NCI-H1694 (cell line): ENCODE data around the gene NKX2-2.

ENCODE experiments used
- DNase-seq: peaks from one replicate; lab custom pipeline; 2025; lab: John Stamatoyannopoulos, UW

The NKX2-2 gene

GRCh38 chr20:21513881-21514540 lies at the start of gene NKX2-2:
NKX2-2 (minus strand) TSS chr20:21514064; CDS start chr20:21513669, 395 bp downstream.
- DNase-seq = no peak

- DNase-seq = no peak
Measured at GRCh38 chr20:21562656-21563055, 48.8 kb upstream of the NKX2-2 start.

- no peak for DNase-seq
Measured at GRCh38 chr20:21559305-21559704, 45.4 kb upstream of the NKX2-2 start.

GRCh38 chr20:21557241-21558020 lies 43.6 kb upstream of the NKX2-2 start:
- no peak for DNase-seq

- DNase-seq = no peak
Measured at GRCh38 chr20:21556398-21556797, 42.5 kb upstream of the NKX2-2 start.

GRCh38 chr20:21555470-21556120 lies 41.7 kb upstream of the NKX2-2 start:
- DNase-seq = no peak

GRCh38 chr20:21554985-21555384 lies 41.1 kb upstream of the NKX2-2 start:
- DNase-seq = no peak

GRCh38 chr20:21554376-21554890 lies 40.6 kb upstream of the NKX2-2 start:
- no peak for DNase-seq

GRCh38 chr20:21550587-21550986 lies 36.7 kb upstream of the NKX2-2 start:
- no peak for DNase-seq

- DNase-seq = no peak
Measured at GRCh38 chr20:21548390-21549035, 34.6 kb upstream of the NKX2-2 start.

- DNase-seq = no peak
Measured at GRCh38 chr20:21546355-21546754, 32.5 kb upstream of the NKX2-2 start.

GRCh38 chr20:21539512-21539911 lies 25.6 kb upstream of the NKX2-2 start:
- DNase-seq = no peak

- DNase-seq = no peak
Measured at GRCh38 chr20:21534886-21535285, 21.0 kb upstream of the NKX2-2 start.

- DNase-seq = no peak
Measured at GRCh38 chr20:21534453-21534852, 20.6 kb upstream of the NKX2-2 start.

- no peak for DNase-seq
Measured at GRCh38 chr20:21529863-21530262, 16.0 kb upstream of the NKX2-2 start.

- DNase-seq = no peak
Measured at GRCh38 chr20:21528870-21529269, 15.0 kb upstream of the NKX2-2 start.

GRCh38 chr20:21527908-21528307 lies 14.0 kb upstream of the NKX2-2 start:
- no peak for DNase-seq

GRCh38 chr20:21526776-21527175 lies 12.9 kb upstream of the NKX2-2 start:
- no peak for DNase-seq

- DNase-seq = no peak
Measured at GRCh38 chr20:21523895-21524294, 10.0 kb upstream of the NKX2-2 start.

GRCh38 chr20:21523281-21523868 lies 9.5 kb upstream of the NKX2-2 start:
- no peak for DNase-seq

- no peak for DNase-seq
Measured at GRCh38 chr20:21522481-21523280, 8.8 kb upstream of the NKX2-2 start.
